ENCODE results near the gene SMIM45.

- TF ChIP-seq EP300 (IDR thresholded peaks at IDR 0.05) (no peak), CTCF (IDR thresholded peaks at IDR 0.05) (no peak), POLR2A (IDR thresholded peaks at IDR 0.05) (no peak)
These were observed 35.3 kb downstream of the SMIM45 start for GRCh38 chr22:41987276-41987675.
